Panc1 (cell line): ENCODE measurements around the gene SOX4.

Experiments
- CTCF ChIP-seq: fragments of 450-650 bp; IDR thresholded peaks from 2 replicates; pipeline ENCODE4 v1.5.1; 2017; ENCODE audit warnings: mild to moderate bottlenecking
- POLR2AphosphoS5 ChIP-seq: IDR thresholded peaks from 2 replicates; pipeline ENCODE4 v1.6.1; 2012; ENCODE audit warnings: mild to moderate bottlenecking, low read depth, low read length, moderate library complexity
- REST ChIP-seq, 2 experiments: IDR thresholded peaks; 2 replicates each; pipeline ENCODE4 v1.6.1; 2011 to 2012; ENCODE audit warnings: low read depth in 2 of 2, control low read depth in 1 of 2, low read length in 1 of 2, mild to moderate bottlenecking in 1 of 2, moderate library complexity in 1 of 2; ENCODE audit not compliant: insufficient read depth in 1 of 2

DNA sequence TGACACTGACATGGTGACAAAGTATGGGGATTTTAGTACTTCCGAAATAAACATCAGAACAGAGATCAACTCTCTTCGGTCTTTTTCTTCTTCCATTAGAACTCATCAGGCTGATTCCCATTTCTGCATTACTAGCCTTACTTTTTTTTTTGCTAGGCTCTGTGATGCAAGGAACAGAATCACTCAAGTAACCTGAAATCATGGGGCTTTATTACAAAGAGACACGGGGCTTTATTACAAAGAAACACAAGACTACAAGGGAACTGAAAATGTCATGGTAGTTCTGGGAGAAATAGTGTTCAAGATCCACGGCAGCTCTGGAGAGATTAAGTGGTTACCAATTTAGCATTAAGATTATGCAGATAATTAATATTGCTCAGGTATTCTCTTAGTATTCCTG, 11.6 kb downstream of the SOX4 start:
- TF ChIP-seq POLR2AphosphoS5 (no peak), CTCF (no peak), REST (IDR thresholded peaks at IDR 0.05; ENCODE audit: insufficient read depth in 1 of 2, low read depth in 2 of 2, low read length in 1 of 2) (no peak)
